Activated CD8-positive, alpha-beta memory T cell treated with anti-CD3 and anti-CD28 coated beads, Interleukin-2, amount 50 U/mL, for 24 hours (primary cell): ENCODE measurements around the gene FRYL.
"Not testable (repeated sequence)": the region's sequence is repeated elsewhere in the genome, so short reads cannot be mapped to it uniquely, and the experiment has no call there.

Source experiments
- DNase-seq: peaks from one replicate; pipeline ENCODE4 v3.0.0-alpha.2; 2020; ENCODE audit errors: extremely low read depth

The FRYL gene

DNA sequence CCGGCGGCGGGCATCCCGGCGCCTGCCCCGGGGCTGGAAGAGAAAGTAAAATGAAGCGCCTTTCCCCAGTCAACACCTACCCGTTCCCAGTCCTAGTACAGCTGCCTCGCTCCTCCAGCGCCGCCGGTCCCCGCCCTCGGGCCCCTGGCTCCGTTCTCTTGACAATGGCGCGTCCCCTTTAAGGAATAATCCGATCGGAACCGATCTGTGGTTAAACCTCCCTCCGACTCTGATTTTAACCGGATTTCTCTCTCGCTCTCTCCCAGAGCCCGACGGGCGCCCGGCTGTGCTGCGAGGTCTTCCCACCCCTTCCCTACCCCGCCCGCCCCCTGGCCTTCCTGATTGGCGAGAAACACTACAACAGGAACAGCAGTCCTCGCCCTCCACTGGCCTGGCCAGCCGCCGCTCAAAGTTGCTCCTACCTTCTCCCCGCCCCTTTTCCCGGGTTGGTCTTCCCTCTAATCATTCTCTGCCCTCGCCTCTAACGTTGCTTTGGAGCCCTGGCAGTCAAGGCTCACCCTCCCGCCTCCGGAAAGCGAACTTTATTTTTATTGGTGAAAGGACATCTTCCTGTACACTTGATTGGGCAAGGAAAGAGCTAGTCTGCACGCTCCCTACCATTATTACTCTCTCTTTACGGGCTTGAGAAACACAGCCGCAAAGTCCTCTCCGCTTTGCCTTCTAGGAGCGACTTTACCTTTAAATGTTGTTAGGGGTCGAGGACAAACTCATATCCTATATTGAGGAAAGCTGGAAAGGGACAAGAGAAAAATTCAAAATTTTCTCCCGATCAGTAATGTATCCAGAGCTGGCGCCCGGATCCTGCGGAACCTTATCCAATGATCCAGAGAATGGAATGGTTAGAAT is at the start of gene FRYL:
Gene FRYL (minus strand): TSS at position 282 of the 867 bp plus-strand sequence. CDS start 145,869 bp downstream, outside the sequence.
- peak; percentile 95 for DNase-seq

DNA sequence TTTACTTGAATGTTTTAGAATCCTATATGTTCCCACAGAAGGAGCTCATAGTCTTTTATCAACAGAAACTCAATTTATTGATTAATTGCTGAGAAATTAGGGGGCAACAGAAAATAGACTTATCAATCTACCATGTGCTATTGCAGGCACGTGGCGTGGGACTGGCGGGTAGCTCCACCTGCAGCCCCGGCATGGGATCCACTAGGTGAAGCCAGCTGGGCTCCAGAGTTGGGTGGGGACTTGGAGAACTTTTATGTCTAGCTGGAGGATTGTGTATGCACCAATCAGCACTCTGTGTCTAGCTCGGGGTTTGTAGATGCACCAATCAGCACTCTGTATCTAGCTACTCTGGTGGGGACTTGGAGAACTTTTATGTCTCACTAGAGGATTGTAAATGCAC is 47.5 kb upstream of the FRYL start:
- DNase-seq, result no peak

DNA sequence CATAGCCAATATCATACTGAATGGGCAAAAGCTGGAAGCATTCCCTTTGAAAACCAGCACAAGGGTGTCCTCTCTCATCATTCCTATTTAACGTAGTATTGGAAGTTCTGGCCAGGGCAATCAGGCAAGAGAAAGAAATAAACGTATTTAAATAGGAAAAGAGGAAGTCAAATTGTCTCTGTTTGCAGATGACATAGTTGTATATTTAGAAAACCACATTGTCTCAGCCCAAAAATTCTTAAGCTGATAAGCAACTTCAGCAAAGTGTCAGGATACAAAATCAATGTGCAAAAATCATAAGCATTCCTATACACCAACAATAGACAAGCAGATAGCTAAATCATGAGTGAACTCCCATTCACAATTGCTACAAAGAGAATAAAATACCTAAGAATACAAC is 41.4 kb upstream of the FRYL start:
- not testable (repeated sequence) for DNase-seq

DNA sequence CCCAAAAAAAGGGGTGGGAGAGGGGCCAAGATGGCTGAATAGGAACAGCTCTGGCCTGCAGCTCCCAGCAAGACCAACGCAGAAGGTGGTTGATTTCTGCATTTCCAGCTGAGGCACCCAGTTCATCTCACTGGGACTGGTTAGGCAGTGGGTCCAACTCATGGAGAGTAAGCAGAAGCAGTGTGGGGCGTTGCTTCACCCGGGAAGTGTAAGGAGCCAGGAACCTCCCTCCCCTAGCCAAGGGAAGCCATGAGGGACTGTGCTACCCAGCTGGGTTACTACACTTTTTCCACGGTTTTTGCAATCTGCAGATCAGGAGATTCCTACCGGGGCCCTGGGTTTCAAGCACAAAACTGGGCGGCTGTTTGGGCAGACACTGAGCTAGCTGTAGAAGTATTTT is 36.9 kb upstream of the FRYL start:
- no peak for DNase-seq

DNA sequence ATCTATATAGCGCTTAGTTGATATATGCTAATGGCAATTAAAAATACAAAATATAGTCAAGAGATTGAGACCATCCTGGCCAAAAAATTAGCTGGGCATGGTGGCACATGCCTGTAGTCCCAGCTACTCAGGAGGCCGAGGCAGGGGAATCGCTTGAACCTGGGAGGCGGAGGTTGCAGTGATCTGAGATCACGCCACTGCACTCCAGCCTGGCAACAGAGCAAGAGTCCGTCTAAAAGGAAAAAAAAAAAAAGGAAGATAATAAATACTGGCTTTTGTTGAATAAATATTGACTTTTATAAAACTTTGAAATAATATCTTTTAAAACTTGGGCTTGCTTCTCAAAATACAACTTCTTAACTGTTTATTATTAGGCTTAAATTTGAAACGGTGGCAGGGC is 36.2 kb upstream of the FRYL start:
- DNase-seq, result not testable (repeated sequence)

DNA sequence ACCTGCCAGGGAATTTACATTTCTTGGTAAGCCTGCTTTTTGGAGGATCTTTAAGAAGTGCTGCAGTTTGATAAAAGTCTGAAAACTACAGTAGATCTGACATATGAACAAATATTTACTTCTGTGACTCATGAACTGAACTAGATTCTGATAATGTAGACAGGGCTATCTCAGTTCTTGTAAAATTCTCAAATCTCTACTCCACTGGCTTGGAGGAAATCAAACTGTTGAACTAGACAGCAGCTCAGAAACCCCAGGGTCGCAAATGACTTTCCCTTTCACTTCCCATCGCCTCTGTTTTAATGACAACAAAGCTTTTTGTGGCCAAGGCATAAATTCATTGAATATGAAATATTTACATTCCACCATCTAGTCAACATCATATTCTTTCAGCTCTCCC is 35.4 kb upstream of the FRYL start:
- DNase-seq, result no peak

DNA sequence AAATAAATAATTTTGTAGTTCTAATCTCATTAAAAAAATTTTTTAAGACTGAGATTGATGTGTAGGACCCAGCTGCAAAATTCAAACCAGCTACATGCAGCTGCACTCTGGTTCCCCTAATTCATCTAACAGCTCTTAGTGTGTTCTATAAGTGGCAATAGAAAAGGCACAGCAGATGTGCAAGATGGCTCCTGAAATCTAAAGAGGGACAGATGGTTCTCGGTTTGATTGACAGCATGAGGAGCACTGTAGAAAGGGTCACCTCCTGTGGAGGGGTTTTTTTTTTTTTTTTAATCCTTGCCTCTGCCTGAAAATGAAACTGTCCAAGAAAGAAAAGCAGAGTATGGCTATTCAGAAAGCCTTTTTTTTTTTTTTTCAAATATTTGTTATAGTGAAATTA is 33.9 kb upstream of the FRYL start:
- DNase-seq, result no peak

DNA sequence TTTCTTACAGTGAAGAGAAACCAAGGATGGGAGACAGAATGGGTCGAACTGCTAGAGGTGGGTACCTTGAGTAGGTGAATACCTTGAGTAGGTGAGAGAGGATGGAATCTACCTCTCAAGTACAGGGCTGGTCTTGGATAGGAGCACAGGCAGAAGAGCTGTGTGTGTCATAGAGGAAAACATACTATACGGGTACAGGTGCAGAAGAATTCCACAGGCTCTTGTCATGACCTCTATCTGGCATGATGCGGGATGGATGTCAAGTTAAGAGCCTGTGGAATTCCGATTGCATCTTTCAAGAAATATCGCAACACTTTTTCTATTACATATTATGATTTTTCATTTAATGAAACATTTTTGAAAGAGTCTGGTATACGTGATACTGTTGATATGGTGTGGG is 32.8 kb upstream of the FRYL start:
- DNase-seq, result no peak

DNA sequence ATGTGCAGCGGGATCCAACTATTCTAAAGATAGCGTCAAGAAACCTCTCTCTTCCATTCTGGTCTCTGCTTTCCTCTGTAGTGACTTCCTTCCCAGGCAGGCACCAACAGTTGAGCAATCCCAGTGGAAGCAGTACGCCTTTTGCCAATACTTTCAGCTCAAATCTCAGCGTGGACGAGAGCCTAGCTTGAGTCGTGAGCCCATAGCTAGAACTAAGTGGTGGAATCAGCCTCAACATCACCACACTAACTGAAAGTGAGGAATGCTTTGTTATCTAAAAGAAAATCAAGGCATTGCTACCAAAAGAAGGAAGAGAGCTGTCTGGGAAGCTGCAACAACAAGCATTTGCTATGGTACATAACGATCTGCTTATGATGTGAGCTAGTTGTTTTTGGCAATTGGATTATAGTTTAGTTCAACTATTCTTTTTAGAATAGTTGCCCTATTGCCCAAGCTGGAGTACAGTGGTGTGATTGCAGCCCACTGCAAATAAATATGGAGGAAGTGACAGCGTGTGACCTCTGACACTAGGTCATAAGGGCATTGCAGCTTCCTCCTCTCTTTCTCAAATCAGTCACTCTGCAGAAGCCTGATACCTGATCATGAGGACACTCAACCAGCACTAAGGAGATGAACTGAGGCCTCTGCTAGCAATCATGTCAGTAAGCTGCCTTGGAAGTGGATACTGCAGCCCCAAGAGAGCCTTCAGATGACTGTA is 24.7 kb upstream of the FRYL start:
- DNase-seq, result no peak

DNA sequence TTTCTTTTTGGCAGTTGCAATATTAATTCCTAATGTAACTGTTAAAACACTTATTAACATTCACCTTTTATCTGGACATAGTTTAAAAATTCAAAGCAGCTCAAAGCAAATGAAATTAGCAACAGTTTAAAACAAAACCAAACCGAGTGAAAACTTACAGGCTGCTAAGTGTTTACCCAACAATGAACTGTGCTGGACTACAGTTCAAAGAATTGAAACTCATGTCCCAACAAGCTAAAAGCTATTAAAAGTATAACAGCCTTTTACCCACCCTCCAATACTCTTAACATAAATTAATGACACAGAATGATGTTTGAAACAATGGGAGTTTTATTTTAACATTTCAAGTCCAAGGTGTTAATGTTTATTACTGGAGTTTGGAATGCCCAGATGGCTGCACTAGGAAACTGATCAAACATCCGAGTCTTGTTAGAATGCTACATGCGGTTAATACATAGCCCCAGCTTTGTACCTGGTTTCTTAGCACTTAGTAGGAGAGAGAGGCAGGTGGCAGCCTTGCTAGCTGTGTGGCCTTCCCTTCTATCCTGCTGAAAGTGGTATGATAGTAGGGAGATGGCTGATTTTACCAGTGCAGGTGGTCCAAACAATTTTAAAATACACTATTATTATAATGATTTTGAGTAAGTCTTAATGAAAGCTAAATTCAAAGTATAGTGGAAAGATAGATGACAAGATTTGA is 21.1 kb upstream of the FRYL start:
- DNase-seq, result no peak

DNA sequence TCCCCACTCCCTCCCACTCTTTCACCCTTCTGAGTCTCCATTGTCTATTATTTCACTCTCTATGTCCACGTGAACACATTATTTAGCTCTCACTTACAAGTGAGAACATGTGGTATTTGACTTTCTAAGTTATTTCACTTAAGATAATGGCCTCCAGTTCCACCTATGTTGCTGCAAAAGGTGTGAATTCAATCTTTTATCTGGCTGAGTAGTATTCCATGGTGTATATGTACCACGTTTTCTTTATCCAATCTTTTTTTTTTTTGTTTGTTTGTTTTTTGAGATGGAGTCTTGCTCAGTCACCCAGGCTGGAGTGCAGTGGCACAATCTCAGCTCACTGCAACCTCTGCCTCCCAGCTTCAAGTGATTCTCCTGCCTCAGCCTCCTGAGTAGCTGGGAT is 20.1 kb upstream of the FRYL start:
- DNase-seq, result not testable (repeated sequence)

DNA sequence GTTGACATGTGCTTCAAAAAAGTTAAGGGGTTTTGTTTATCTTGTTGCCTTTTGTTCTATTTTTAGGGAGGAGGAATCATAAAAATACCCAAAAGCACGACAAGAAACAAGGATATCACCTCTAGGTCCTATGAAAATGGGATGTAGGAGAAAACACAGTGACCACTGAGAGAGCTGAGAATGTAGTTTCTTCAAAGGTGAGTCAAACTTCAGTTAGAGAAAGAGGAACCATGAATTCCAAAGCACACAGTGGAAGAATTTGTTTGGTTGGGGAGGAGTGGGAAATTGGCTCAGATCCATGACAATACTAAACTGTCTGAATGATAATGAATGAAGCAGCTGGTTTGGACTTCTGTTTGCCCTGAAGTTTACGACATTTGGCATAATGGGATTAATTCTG is 19.1 kb upstream of the FRYL start:
- no peak for DNase-seq

DNA sequence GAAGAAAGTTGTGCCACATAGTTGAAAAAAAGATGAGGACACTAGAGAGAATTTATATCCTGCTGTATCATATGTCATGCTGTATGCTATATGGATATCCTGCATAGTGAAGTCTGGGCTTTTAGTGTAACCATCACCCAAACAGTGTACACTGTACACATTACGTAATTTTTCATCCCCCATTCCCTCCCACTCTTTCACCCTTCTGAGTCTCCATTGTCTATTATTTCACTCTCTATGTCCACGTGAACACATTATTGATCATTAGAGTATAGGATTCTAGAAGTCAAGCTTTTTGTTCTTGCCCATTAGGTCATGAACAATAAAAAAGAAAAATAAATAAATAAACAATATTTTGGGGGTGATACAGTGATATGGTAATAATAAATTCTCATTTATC is 18.0 kb upstream of the FRYL start:
- DNase-seq, result no peak

DNA sequence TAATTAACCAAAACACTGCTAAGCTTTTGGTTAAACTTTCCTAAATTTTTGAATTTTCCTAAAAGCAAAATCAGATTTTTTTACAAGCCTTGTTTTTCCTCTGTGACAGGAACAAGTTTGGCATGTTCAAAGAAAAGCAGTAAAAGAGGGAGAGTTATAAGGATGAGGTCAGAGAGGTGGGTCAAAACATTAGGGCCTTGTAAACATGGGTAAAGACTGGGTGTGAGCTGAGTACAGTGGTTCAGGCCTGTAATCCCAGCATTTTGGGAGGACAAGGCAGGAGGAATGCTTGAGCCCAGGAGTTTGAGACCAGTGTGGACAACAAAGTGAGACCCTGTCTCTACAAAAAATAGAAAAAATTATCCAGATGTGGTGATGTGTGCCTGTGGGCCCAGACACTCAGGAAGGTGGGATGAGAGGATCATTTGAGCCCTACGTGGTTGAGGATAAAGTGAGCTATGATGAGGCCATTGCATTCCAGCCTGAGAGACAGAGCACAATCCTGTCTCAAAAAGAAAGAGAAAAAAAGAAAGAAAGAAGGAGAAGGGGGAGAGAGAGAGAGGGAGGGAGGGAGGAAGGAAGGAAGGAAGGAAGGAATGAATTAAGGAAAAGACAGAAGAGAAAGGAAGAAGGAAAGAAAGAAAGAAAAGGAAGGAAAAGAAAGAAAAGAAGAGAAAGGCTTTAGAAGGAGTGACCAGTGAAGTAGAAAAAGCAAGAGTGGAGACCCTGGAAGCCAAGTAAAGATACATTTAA is 17.0 kb upstream of the FRYL start:
- DNase-seq, result no peak

DNA sequence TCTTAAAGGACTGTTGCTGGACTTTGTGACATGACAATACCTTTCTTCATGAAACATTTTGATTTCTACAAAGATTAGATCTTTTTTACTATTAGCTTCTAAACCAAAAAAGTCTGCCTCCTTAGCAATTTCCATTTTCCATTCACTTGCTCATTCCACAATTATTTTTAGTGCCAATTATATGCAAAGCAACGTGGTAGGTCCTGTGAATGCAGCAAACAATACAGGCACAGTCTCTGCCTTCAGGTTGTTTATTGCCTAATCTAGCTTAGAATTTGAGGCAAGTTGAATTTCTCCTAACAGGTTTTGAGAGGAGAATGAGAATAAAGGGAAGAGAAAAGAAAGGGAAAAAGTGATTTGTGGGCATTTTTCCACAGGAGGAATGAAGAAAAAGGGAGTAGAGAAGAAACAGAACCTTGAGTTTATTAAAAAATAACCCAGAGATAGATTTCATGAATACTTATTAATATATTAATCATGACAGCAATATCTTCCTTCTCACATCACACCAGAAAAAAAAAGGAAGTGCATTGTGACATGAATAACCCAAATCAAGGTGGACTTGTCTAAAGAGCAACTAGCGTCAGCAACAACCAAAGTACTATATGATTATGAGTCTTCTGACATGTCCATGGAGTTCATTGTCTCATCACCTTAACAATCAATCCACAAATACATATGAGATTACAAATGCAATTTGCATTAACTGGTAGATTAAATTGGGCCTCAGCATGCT is 16.3 kb upstream of the FRYL start:
- no peak for DNase-seq

DNA sequence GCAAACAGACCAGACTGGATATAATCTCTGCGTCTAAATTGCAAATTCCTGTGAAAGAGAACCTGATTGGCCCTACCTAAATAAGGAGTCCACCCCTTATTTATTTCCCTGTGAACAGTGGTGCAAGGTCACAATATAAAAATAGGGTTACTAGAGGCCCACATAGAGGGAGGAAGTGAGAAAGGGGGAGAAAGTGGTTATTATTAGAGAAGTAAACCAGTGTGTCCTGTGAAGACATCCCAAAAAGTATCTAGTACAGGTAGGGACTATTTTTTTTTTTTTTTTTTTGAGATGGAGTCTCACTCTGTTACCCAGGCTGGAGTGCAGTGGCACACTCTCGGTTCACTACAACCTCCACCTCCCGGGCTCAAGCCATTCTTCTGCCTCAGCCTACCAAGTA is 15.0 kb upstream of the FRYL start:
- DNase-seq, result no peak

DNA sequence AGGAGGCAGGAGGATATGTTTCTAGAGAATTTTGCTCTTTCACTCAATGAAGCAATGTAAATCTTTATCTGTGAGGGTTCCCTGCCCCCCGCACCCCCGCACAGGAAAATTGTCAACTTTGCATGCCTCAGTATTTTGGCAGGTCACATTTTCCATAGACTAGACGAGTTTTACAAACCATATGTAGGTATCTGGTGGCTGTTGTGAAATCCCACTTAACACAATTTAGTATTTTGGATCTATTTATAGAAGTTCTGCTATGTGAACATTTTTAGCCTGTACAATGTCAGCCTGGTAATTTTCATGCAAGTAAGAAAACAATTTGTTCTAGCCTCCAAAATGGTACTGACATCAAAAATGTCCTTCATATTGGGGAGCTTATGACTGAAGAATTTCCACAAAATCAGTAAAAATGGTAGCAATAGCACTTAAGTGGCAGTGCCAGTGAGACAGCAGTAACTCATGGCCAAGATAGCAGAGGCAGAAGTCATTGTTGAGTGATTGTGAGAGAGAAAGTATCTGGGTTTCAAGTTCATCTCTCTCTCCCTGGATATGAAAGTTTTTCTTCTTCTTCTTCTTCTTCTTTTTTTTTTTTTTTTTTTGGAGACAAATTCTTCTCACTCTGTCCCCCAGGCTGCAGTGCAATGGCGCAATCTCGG is 12.4 kb upstream of the FRYL start:
- no peak for DNase-seq

DNA sequence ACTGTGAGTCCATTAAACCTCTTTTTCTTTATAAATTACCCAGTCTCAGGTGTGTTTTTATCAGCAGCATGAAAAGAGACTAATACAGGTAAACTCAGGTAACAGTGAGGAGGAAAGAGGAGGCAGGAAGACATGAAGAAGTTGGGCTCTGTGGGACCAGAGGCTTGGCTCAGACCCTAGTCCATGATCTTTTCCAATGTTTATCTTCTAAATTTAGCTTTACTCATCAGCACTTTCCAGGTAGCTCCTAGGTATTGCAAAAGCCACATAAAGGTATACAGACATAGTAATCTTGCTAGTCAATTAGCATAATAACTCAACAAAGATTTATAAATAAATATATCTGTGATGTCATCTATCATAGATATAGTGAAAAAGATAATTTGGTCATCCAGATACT is 11.2 kb upstream of the FRYL start:
- no peak for DNase-seq

DNA sequence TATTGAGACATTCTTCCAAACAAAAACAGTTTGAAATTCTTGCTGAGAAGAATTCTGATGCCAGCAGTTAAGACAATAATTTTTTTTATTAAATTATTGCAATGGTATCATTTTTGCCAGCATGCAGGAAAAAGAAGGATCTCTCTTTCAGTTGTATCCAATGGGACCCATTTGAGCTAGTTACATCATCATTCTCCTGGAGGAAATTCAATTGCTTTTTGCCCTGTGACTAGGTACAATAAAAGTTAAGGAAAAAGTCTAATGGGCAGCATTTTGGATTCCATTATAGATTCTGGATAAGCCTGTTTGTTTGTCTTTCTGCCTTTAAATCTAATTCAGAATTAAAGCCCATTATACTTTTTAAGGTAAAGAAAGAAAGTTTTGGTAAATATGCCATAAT is 10.5 kb upstream of the FRYL start:
- DNase-seq, result no peak

DNA sequence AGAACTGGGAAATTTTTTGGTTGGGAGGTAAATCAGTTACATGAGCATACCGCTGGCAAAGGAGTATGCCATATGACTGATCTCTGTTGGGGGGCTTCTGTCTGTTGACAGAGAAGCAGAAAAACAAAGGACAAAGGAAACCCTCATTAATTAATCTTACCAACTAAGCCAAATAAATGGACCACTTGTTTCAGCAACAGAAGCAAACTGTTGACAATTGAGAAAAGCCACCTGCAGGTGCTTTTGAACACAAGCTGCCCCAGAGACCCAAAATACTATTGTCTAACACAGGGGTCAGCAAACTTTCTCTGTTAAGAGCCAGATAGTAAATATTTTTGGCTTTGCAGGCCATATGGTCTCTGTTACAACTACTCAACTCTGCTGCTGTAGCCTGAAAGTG is 7.0 kb upstream of the FRYL start:
- DNase-seq, result no peak

DNA sequence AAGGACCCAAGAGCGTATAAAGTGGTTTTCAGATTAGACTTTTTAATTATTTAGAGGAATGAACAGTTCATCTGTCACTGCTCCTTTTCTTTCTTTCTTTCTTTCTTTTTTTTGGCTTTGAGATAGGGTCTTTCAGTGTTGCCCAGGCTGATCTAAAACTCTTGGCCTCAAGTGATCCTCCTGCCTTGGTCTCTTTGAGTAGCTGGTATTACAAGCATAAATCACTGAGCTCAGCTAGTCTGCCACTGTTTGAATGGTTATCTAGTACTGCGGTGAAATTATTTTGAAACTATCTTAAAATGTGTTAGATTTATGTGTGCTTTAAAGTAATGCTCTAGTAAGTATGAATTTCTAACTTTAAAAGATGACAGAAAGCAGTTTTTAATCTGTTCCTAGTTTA is 6.5 kb upstream of the FRYL start:
- DNase-seq, result no peak
